ENCODE measurements around the gene CARNS1. TPM values are rescaled to one million over a fixed set of nuclear protein-coding genes. Genes with fewer than 3 reads are reported as not detected.

CARNS1 gene
- total and polyA plus RNA-seq, 2 of the 13 experiments (the other 11 are each of a cell fraction or from before 2014, with no cell fraction given) = not detected

DNA sequence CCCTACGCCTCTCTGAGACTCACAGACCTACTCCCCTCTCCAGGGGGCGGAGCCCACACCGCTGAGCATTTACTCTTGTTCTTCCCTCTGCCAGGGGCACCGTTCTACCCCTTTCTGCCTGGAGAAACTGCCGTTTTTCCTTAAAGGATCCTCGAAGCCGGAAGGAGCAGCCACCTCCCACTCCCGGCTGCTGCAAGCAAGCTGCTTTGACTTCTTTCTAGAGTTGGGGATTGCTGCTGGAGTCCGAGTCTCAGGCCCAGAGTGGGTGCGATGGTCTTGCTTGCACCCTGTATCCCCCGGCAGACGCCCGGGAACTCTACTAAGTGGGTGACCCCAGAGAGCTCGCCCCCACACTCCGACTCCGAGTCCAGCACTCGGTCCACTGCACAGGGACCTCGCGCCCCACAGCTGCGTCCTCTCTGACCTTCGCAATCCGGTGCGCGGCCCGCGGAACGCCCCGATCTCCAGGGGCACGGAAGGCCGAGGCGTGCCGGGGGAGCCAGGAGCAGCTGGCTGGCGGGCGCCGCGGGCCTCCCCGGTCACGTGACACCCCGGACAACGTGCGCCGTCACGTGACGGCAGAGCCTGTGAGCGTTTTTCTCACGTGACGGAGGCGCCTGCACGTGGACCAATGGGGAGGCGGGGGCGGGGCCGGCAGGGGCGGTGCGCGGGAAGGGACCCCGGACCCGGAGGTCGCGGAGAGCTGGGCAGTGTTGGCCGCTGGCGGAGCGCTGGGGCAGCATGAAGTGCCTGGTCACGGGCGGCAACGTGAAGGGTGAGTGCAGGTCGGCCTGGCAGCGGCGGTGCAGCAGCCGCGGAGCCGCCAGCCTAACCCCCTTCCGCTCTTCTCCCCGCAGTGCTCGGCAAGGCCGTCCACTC is 23.9 kb upstream of the CARNS1 start, which contains the start of gene RAD9A (continued):
- TF ChIP-seq, protein P1, sequence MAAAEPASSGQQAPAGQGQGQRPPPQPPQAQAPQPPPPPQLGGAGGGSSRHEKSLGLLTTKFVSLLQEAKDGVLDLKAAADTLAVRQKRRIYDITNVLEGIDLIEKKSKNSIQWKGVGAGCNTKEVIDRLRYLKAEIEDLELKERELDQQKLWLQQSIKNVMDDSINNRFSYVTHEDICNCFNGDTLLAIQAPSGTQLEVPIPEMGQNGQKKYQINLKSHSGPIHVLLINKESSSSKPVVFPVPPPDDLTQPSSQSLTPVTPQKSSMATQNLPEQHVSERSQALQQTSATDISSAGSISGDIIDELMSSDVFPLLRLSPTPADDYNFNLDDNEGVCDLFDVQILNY (CRISPR knock-in tag; conservative IDR thresholded peaks at IDR 0.05) = peak; percentile 86
- TF ChIP-seq TSC22D2 (CRISPR knock-in tag; IDR thresholded peaks at IDR 0.05; ENCODE audit: borderline replicate concordance) (peak; percentile 59; the same call in 1 of the 2 replicates), KDM5B (CRISPR knock-in tag; IDR thresholded peaks at IDR 0.05; ENCODE audit: borderline replicate concordance) (peak; percentile 97), FOXA3 (CRISPR knock-in tag; IDR thresholded peaks at IDR 0.05) (peak; percentile 54; the same call in 1 of the 2 replicates), ZNF329 (CRISPR knock-in tag; IDR thresholded peaks at IDR 0.05; ENCODE audit: low read depth) (0 out of 2 replicates have a peak, but pooled peaks have one; percentile 26), ZNF451 (CRISPR knock-in tag; IDR thresholded peaks at IDR 0.05) (peak; percentile 65; the same call in 1 of the 2 replicates), MEIS2 (CRISPR knock-in tag; IDR thresholded peaks at IDR 0.05) (peak; percentile 44), HNF4A (CRISPR knock-in tag; IDR thresholded peaks at IDR 0.05) (peak; percentile 26; the same call in 1 of the 2 replicates), ZNF883 (CRISPR knock-in tag; IDR thresholded peaks at IDR 0.05; ENCODE audit: not compliant biosample characterization) (peak; percentile 76), ZNF235 (CRISPR knock-in tag; IDR thresholded peaks at IDR 0.05; ENCODE audit: borderline replicate concordance) (peak; percentile 89; the same call in 1 of the 2 replicates), SALL1 (CRISPR knock-in tag; IDR thresholded peaks at IDR 0.05) (peak; percentile 93), ZNF446 (CRISPR knock-in tag; IDR thresholded peaks at IDR 0.05) (peak; percentile 97), ZNF670 (CRISPR knock-in tag; IDR thresholded peaks at IDR 0.05; ENCODE audit: borderline replicate concordance) (peak; percentile 91), ZNF788 (CRISPR knock-in tag; IDR thresholded peaks at IDR 0.05; ENCODE audit: borderline replicate concordance) (peak; percentile 79; the same call in 1 of the 2 replicates), HDAC6 (IDR thresholded peaks at IDR 0.05; ENCODE audit: low read depth, low read length) (no peak), ZNF569 (CRISPR knock-in tag; IDR thresholded peaks at IDR 0.05; ENCODE audit: borderline replicate concordance) (no peak)
- TF ChIP-seq, protein P2, sequence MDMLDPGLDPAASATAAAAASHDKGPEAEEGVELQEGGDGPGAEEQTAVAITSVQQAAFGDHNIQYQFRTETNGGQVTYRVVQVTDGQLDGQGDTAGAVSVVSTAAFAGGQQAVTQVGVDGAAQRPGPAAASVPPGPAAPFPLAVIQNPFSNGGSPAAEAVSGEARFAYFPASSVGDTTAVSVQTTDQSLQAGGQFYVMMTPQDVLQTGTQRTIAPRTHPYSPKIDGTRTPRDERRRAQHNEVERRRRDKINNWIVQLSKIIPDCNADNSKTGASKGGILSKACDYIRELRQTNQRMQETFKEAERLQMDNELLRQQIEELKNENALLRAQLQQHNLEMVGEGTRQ (IDR thresholded peaks at IDR 0.05; ENCODE audit: low read depth, low read length) = peak; percentile 99
- TF ChIP-seq, protein P2 (CRISPR knock-in tag; IDR thresholded peaks at IDR 0.05; ENCODE audit: borderline replicate concordance) = peak; percentile 99
- TF ChIP-seq, protein P3, sequence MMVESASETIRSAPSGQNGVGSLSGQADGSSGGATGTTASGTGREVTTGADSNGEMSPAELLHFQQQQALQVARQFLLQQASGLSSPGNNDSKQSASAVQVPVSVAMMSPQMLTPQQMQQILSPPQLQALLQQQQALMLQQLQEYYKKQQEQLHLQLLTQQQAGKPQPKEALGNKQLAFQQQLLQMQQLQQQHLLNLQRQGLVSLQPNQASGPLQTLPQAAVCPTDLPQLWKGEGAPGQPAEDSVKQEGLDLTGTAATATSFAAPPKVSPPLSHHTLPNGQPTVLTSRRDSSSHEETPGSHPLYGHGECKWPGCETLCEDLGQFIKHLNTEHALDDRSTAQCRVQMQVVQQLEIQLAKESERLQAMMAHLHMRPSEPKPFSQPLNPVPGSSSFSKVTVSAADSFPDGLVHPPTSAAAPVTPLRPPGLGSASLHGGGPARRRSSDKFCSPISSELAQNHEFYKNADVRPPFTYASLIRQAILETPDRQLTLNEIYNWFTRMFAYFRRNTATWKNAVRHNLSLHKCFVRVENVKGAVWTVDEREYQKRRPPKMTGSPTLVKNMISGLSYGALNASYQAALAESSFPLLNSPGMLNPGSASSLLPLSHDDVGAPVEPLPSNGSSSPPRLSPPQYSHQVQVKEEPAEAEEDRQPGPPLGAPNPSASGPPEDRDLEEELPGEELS (CRISPR knock-in tag; IDR thresholded peaks at IDR 0.05) = peak; percentile 57; the same call in 1 of the 2 replicates
- TF ChIP-seq, protein P4, sequence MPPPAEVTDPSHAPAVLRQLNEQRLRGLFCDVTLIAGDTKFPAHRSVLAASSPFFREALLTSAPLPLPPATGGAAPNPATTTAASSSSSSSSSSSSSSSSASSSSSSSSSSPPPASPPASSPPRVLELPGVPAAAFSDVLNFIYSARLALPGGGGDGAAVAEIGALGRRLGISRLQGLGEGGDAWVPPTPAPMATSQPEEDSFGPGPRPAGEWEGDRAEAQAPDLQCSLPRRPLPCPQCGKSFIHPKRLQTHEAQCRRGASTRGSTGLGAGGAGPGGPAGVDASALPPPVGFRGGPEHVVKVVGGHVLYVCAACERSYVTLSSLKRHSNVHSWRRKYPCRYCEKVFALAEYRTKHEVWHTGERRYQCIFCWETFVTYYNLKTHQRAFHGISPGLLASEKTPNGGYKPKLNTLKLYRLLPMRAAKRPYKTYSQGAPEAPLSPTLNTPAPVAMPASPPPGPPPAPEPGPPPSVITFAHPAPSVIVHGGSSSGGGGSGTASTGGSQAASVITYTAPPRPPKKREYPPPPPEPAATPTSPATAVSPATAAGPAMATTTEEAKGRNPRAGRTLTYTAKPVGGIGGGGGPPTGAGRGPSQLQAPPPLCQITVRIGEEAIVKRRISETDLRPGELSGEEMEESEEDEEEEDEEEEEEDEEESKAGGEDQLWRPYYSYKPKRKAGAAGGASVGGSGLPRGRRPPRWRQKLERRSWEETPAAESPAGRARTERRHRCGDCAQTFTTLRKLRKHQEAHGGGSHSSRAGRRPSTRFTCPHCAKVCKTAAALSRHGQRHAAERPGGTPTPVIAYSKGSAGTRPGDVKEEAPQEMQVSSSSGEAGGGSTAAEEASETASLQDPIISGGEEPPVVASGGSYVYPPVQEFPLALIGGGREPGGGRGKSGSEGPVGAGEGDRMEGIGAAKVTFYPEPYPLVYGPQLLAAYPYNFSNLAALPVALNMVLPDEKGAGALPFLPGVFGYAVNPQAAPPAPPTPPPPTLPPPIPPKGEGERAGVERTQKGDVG (CRISPR knock-in tag; IDR thresholded peaks at IDR 0.05; ENCODE audit: borderline replicate concordance) = no peak
